Ectodermal cell (in vitro differentiated cells): ENCODE results near the gene EIF6.
A peak's percentile ranks its signal among the peaks of the same experiment; 100 is the strongest.

Source experiments
- H3K27ac ChIP-seq: 2 replicates; pipeline ENCODE4 v1.7.0; 2013; ENCODE audit warnings: mild to moderate bottlenecking, low read depth, low read length; ENCODE audit not compliant: insufficient read depth, poor library complexity, severe bottlenecking
- H3K27me3 ChIP-seq: 2 replicates; pipeline ENCODE4 v1.7.0; 2013; ENCODE audit warnings: mild to moderate bottlenecking, low read length; ENCODE audit not compliant: insufficient read depth, control insufficient read depth, poor library complexity, severe bottlenecking
- H3K36me3 ChIP-seq: one replicate; pipeline ENCODE4 v1.7.0; 2013; ENCODE audit warnings: low read length; ENCODE audit not compliant: control insufficient read depth, insufficient read depth
- H3K4me1 ChIP-seq: one replicate; pipeline ENCODE4 v1.7.0; 2013; ENCODE audit warnings: low read length; ENCODE audit not compliant: control insufficient read depth, insufficient read depth
- H3K4me3 ChIP-seq: 2 replicates; pipeline ENCODE4 v1.7.0; 2013; ENCODE audit warnings: low read depth, low read length, control low read depth; ENCODE audit not compliant: insufficient read depth
- H3K9me3 ChIP-seq: 2 replicates; pipeline ENCODE4 v1.7.0; 2013; ENCODE audit warnings: mild to moderate bottlenecking, low read length, moderate library complexity; ENCODE audit not compliant: control insufficient read depth
- WGBS, 2 experiments: methylation state at CpG; one replicate each; pipeline ENCODE4 v1.1.7; 2013; ENCODE audit warnings: missing lambda C conversion rate in 2 of 2; 5-methylcytosine and 5-hydroxymethylcytosine counted together

EIF6 gene

GRCh38 chr20:35277531-35278395, 6.8 kb downstream of the EIF6 start, which contains the start of gene MMP24OS:
MMP24OS (minus strand) TSS chr20:35278122; CDS start chr20:35277929, 193 bp downstream.
- WGBS, 2 experiments = 1% methylated on average over 76 of the region's 76 CpGs

DNA sequence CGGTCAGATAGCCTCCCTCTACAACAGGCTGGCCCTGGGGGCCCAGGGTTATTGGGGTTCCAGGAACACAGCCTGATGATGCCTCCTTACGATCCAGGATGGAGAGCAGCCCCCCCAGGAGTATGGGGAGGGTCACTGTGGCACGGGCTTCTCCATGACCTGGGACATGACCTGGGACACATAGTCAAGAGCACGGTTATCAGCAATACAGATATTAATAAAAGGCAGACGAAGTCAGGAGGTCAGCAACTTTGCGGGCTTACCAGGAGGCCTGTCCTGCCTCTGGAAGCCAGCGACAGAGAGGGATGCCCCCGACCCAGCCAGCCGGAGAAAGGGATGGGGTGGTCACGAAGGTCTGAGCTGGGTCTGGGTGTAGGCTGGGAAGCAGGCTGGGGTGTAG, 7.4 kb downstream of the EIF6 start:
- peak overlapping the region; percentile 72 for H3K4me3 ChIP-seq
- H3K27ac ChIP-seq = peak overlapping the region; percentile 75
- H3K4me1 ChIP-seq = no peaks in the 10 kb centered on the region
- 33 to 34% methylated on average over 10 of the region's 10 CpGs for WGBS, 2 experiments
- peaks cover 26% of the 10 kb centered on the region for H3K36me3 ChIP-seq
- H3K9me3 ChIP-seq = no peaks in the 10 kb centered on the region
- H3K27me3 ChIP-seq = no peaks in the 10 kb centered on the region

More at GRCh38 chr20:35277531-35278395, 6.8 kb downstream of the EIF6 start, which contains the start of gene MMP24OS:
- Histone ChIP-seq H3K27me3 (no peaks in the 10 kb centered on the region), H3K4me3 (peak within 1 kb of the TSS; percentile 72), H3K36me3 (peaks cover 29% of the 10 kb centered on the region), H3K4me1 (no peaks in the 10 kb centered on the region), H3K27ac (peak within 1 kb of the TSS; percentile 75), H3K9me3 (no peaks in the 10 kb centered on the region)

DNA sequence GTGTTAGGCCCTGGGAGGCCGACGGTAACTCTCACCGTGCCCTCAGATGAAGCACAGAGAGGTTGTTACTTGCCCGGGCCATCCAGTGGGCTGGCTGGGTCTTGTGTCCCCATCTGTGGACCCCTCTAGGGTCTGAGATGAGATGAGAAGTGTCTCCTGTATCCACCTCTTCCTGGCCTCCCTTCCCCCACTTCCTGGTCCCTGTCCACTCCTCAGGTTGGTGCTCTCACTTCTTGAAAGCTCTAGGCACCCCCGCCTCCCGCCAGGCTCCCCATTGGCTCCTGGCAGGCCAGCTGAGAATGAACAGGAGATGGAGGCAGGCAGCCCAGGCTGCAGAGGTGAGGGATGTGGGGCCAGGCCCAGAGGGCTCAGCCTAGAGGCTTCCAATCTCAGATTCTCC, 8.2 kb downstream of the EIF6 start:
- 83 to 86% methylated on average over 6 of the region's 6 CpGs for WGBS, 2 experiments
- no peaks in the 10 kb centered on the region for H3K4me1 ChIP-seq
- no peak overlapping the region for H3K27ac ChIP-seq
- H3K36me3 ChIP-seq = peaks cover 22% of the 10 kb centered on the region
- no peak overlapping the region for H3K4me3 ChIP-seq
- no peaks in the 10 kb centered on the region for H3K27me3 ChIP-seq
- no peaks in the 10 kb centered on the region for H3K9me3 ChIP-seq

DNA sequence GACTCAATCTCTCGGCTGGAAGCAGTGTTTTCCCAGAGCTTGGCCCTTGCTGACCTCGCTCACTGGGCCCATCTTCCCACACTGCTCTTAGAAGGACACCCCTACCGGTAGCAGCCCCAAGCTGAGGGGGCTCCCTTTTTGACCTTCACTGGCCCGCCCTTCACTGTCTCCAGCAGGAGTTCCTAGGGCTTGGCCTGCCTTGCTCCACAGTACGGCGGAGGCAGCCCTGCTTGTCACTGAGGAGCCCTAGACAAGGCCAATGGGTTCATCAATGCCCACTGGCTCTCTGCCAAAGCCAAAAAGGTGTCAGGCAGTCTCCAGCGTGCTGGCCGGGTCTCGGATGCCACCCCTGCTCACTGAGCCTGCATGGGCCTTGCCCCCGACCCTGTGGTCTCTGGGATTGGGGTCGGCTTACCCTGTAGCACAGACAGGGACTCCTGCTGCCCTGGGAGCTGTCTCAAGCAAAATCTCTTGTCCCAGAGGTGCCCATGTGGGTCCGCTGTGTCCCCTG, 8.8 kb downstream of the EIF6 start:
- Histone ChIP-seq H3K27ac (no peak overlapping the region), H3K4me1 (no peaks in the 10 kb centered on the region), H3K27me3 (no peaks in the 10 kb centered on the region), H3K9me3 (no peaks in the 10 kb centered on the region), H3K4me3 (no peak overlapping the region), H3K36me3 (peaks cover 18% of the 10 kb centered on the region)
- 93 to 94% methylated on average over 12 of the region's 12 CpGs for WGBS, 2 experiments

DNA sequence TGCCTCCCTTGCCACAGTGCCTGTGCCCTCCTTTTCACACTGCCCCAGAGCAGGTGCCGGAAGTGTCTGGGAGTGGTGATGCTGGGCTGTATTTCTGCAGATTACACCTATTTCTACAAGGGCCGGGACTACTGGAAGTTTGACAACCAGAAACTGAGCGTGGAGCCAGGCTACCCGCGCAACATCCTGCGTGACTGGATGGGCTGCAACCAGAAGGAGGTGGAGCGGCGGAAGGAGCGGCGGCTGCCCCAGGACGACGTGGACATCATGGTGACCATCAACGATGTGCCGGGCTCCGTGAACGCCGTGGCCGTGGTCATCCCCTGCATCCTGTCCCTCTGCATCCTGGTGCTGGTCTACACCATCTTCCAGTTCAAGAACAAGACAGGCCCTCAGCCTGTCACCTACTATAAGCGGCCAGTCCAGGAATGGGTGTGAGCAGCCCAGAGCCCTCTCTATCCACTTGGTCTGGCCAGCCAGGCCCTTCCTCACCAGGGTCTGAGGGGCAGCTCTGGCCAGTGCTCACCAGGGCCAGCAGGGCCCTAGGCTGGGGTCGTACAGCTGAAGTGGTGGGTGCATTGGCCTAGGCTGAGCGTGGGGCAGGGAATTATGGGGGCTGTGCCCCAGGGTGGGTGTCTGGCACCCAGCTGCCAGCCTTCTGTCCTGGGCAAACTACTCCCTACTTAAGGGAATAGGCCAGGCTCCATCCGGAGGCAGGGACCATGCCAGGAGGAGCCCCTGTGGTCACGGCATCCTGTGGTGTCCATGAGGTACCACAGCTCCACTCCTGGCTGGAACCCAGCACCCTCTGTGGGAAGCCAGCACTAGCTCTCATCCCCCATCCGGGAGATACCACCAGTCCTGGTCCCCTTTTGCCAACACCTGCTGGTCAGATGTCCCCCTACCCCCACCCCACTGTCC, 10.1 kb downstream of the EIF6 start:
- Histone ChIP-seq H3K27me3 (no peaks in the 10 kb centered on the region), H3K27ac (no peak overlapping the region), H3K4me1 (no peaks in the 10 kb centered on the region), H3K9me3 (no peaks in the 10 kb centered on the region), H3K36me3 (peaks cover 5% of the 10 kb centered on the region), H3K4me3 (no peak overlapping the region)
- WGBS, 2 experiments = 94% methylated on average over 24 of the region's 24 CpGs

DNA sequence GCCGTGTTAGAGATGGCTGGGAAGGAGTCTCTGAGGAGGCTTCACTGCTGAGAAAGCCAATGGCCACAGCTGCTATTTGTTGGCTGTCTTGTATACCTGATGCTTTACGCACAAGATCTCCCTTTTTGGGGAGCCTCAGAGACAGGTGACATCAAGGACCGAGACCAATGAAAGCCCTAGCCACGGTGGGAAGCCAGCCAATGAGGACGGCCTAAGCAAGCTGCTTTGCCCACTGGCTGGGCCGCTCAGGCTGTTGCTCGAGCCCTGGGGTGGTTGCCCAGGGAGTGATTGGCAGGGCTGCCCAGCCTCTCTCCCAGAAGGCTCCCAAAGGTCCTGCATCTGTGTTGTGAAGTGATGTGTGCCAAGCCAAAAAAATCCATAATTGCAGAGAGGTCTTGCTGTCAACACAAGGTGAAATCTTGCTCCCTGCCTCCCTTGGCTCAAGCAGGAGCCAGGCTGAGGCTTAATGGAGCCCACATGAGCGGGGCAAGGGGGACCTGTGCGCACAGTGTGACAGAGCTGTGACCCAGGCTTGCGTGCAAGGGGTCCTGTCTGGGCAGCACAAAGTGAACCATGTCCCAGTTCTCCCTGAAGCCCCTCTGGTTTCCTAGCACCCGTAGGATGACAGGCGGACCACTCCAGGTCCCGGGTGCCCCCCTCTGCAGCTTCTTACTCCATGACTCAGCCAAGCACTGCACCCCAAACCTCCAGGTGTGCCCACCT, 11.0 kb downstream of the EIF6 start:
- 82 to 84% methylated on average over 13 of the region's 13 CpGs for WGBS, 2 experiments
- Histone ChIP-seq H3K27ac (no peak overlapping the region), H3K4me1 (no peaks in the 10 kb centered on the region)

GRCh38 chr20:35271904-35272303, 12.7 kb downstream of the EIF6 start:
- H3K27ac ChIP-seq = no peak overlapping the region
- H3K9me3 ChIP-seq = no peaks in the 10 kb centered on the region
- no peaks in the 10 kb centered on the region for H3K4me1 ChIP-seq
- H3K27me3 ChIP-seq = no peaks in the 10 kb centered on the region
- H3K36me3 ChIP-seq = no peaks in the 10 kb centered on the region
- 89 to 94% methylated on average over 7 of the region's 7 CpGs for WGBS, 2 experiments
- H3K4me3 ChIP-seq = no peak overlapping the region

More for the DNA sequence above, 11.0 kb downstream of the EIF6 start:
- no peak overlapping the region for H3K4me3 ChIP-seq
- no peaks in the 10 kb centered on the region for H3K27me3 ChIP-seq
- H3K9me3 ChIP-seq = no peaks in the 10 kb centered on the region
- H3K36me3 ChIP-seq = no peaks in the 10 kb centered on the region

DNA sequence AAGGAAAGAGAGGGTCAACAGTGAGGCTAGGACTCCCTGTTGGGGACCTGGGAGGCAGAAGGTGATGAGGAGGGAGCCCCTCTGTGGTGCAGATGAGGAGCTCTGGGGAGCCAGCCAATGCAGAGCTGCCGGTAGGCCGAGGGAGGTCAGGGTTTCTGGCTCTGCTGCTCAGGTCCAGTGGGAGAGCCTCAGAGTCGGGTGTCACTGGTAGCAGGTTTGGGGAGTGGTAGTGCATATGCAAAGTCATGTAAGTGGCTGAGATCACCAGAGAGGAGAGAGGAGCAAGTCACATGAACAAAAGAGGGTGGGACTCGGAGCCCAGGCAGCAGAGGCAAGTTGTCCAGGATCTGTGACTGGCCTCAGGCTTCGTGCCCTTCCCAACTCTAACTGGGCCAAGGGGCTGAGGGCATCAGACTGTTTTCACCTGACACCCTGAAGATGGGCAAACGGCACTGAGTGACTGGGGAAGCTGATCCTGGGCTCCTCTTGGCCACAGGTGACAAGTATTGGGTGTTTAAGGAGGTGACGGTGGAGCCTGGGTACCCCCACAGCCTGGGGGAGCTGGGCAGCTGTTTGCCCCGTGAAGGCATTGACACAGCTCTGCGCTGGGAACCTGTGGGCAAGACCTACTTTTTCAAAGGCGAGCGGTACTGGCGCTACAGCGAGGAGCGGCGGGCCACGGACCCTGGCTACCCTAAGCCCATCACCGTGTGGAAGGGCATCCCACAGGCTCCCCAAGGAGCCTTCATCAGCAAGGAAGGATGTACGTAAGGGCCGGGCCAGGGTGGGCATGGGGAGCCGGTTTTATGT, 13.3 kb downstream of the EIF6 start:
- Histone ChIP-seq H3K36me3 (no peaks in the 10 kb centered on the region), H3K4me1 (no peaks in the 10 kb centered on the region), H3K27ac (no peak overlapping the region), H3K9me3 (no peaks in the 10 kb centered on the region), H3K4me3 (no peak overlapping the region), H3K27me3 (no peaks in the 10 kb centered on the region)
- WGBS, 2 experiments = 91 to 92% methylated on average over 20 of the region's 20 CpGs
